K562 (cell line): Measurements from ENCODE around the gene THYN1. TPM values are rescaled to one million over a fixed set of nuclear protein-coding genes. Genes with fewer than 3 reads are reported as not detected.

Experiments
- ATAC-seq: fragments of 200-7000 bp; cut with Tn5 transposase; 3 replicates; pipeline ENCODE4 v1.9.1; 2020; ENCODE audit warnings: moderate library complexity
- BruUV-seq: library from RNA; stranded (reverse); fragments of 400-500 nt; replicated peaks from 2 replicates; lab custom pipeline; 2021; lab: Mats Ljungman, UMichigan
- CTCF ChIA-PET: fragments of 300-600 bp; formaldehyde crosslinking; extraction: SDS; loops from one replicate; lab custom pipeline; 2021; ENCODE audit warnings: low intra/inter-chr PET ratio; lab: Yijun Ruan, JAX
- POLR2A ChIA-PET: fragments of 300-600, 350-650 bp; sonication (Branson Sonifier 250); formaldehyde crosslinking; extraction: SDS; loops from one replicate; lab custom pipeline; 2021; ENCODE audit warnings: antibody characterized with exemption, inconsistent platforms; lab: Yijun Ruan, JAX
- DNase-seq, 4 experiments: peaks; one replicate each; pipeline versions ENCODE4 v3.0.0 to v3.0.0-alpha.2; 2011 to 2018; ENCODE audit warnings: low spot score in 3 of 4, mixed read lengths in 3 of 4; ENCODE audit errors: extremely low read depth in 1 of 4
- FAIRE-seq: peaks from 2 replicates; lab custom pipeline; 2011; peaks lifted over from hg19 to GRCh38; lab: Jason Lieb, UNC
- H2AFZ ChIP-seq: 2 replicates; pipeline ENCODE4 v1.6.0; 2011; ENCODE audit warnings: low read depth, low read length, control low read depth, inconsistent platforms
- H3K27ac ChIP-seq: fragments of 200-600 bp; 3 replicates; pipeline ENCODE4 v1.8.0; 2011; ENCODE audit warnings: low read depth, mild to moderate bottlenecking, control low read depth, inconsistent platforms, low read length, moderate library complexity, mixed read lengths; ENCODE audit errors: extremely low read depth
- H3K27me3 ChIP-seq, 2 experiments: fragments of 300-600 bp in 1 of 2; 2 replicates in 1 of 2; 3 replicates in 1 of 2; pipeline versions ENCODE4 v1.6.0 to v1.8.0; 2011; ENCODE audit warnings: inconsistent platforms in 2 of 2, low read length in 2 of 2, mild to moderate bottlenecking in 1 of 2, mixed read lengths in 1 of 2, moderate library complexity in 1 of 2; ENCODE audit not compliant: control insufficient read depth in 2 of 2, insufficient read depth in 2 of 2
- H3K36me3 ChIP-seq: fragments of 300-600 bp; 3 replicates; pipeline ENCODE4 v1.8.0; 2011; ENCODE audit warnings: mild to moderate bottlenecking, low read length, inconsistent platforms; ENCODE audit not compliant: control insufficient read depth, insufficient read depth
- H3K4me1 ChIP-seq, 2 experiments: fragments of 200-600 bp in 1 of 2; replicated peaks in 1 of 2; 2 replicates in 1 of 2; 3 replicates in 1 of 2; pipeline versions ENCODE4 v1.5.1 to v1.8.0; 2011; ENCODE audit warnings: inconsistent platforms in 2 of 2, low read length in 2 of 2, mild to moderate bottlenecking in 1 of 2, mixed read lengths in 1 of 2, moderate library complexity in 1 of 2; ENCODE audit not compliant: control insufficient read depth in 2 of 2, insufficient read depth in 2 of 2
- H3K4me2 ChIP-seq: 2 replicates; pipeline ENCODE4 v1.6.1; 2011; ENCODE audit warnings: low read length, control low read depth, inconsistent platforms, mixed read lengths; ENCODE audit not compliant: insufficient read depth
- H3K4me3 ChIP-seq: fragments of 200-600 bp; sonication (generic), shearing (Covaris generic); 2 replicates; pipeline ENCODE4 v1.5.1; 2016; ENCODE audit warnings: control low read depth, inconsistent platforms
- H3K79me2 ChIP-seq: fragments of 200-600 bp; 3 replicates; pipeline ENCODE4 v1.8.0; 2011; ENCODE audit warnings: low read length, inconsistent platforms; ENCODE audit not compliant: control insufficient read depth, insufficient read depth
- H3K9ac ChIP-seq, 2 experiments: 2 replicates each; pipeline versions ENCODE4 v1.6.0 to v1.6.1; 2011; ENCODE audit warnings: low read depth in 2 of 2, low read length in 2 of 2, control low read depth in 1 of 2, inconsistent platforms in 1 of 2, mild to moderate bottlenecking in 1 of 2, mixed read lengths in 1 of 2; ENCODE audit not compliant: insufficient read depth in 1 of 2
- H3K9me1 ChIP-seq: one replicate; pipeline ENCODE4 v1.6.0; 2011; ENCODE audit warnings: inconsistent platforms, mild to moderate bottlenecking, low read length, moderate library complexity; ENCODE audit not compliant: control insufficient read depth, insufficient read depth
- H3K9me3 ChIP-seq: replicated peaks from 2 replicates; pipeline ENCODE4 v1.5.1; 2011; ENCODE audit warnings: low read depth, low read length, inconsistent platforms; ENCODE audit not compliant: control insufficient read depth, insufficient read depth
- H4K20me1 ChIP-seq: replicated peaks from 2 replicates; pipeline ENCODE4 v1.6.1; 2011; ENCODE audit warnings: low read length, inconsistent platforms, mixed read lengths; ENCODE audit not compliant: control insufficient read depth, insufficient read depth
- FOXJ3 ChIP-seq: sonication (generic); formaldehyde crosslinking; IDR thresholded peaks from 2 replicates; pipeline ENCODE4 v1.4.0; 2020; ENCODE audit warnings: mild to moderate bottlenecking, missing genetic modification reagents
- KLF10 ChIP-seq: fragments of 250-450 bp; sonication (Bioruptor Pico); IDR thresholded peaks from 2 replicates; pipeline ENCODE4 v1.6.1; 2021; ENCODE audit warnings: matching md5 sums
- RHOXF2B ChIP-seq: fragments of 250-450 bp; sonication (Bioruptor Pico); conservative IDR thresholded peaks from 2 replicates; pipeline ENCODE4 v1.5.1; 2021
- ZBTB8A ChIP-seq: fragments of 450-650 bp; IDR thresholded peaks from 2 replicates; pipeline ENCODE4 v1.6.1; 2018; ENCODE audit warnings: mild to moderate bottlenecking, moderate library complexity; ENCODE audit not compliant: partially characterized antibody
- ZNF197 ChIP-seq: fragments of 200-800 bp; sonication (Bioruptor generic); IDR thresholded peaks from 2 replicates; pipeline ENCODE4 v1.6.1; 2016; ENCODE audit warnings: low read depth, missing genetic modification characterization, missing compliant biosample characterization
- WGBS: fragments of 100-300 bp; shearing (Covaris generic); methylation state at CpG from one replicate; pipeline ENCODE4 v1.1.6; 2016; ENCODE audit warnings: low coverage, mixed read lengths; ENCODE audit not compliant: insufficient coverage; ENCODE audit errors: missing lambda C conversion rate; 5-methylcytosine and 5-hydroxymethylcytosine counted together
- in situ Hi-C: fragments of 300-500 bp; cut with MboI; formaldehyde crosslinking; loops from 4 replicates; pipeline ENCODE4 v1.15.0; 2018; ENCODE audit warnings: inconsistent platforms, mixed read lengths
- intact Hi-C: fragments of 100-400 bp; cut with micrococcal nuclease; formaldehyde crosslinking; loops from 2 replicates; pipeline ENCODE4 v1.14.2; 2022
- polyA plus RNA-seq, 8 experiments: library from polyadenylated mRNA; depleted of rRNA in 4 of 8; stranded (reverse) in 5 of 8; unstranded in 3 of 8; fragments of >200 nt; fragmentation: Nextera tagmentation in 2 of 8; fragmentation: Illumina TruSeq in 1 of 8; extraction: Ambion mirVana in 2 of 8; extraction: Trizol in 1 of 8; gene quantifications; 2 replicates each; pipeline versions ENCODE4 v1.2.1 to v1.2.3, GENCODE V29; 2011 to 2014; ENCODE audit warnings: inconsistent platforms in 1 of 8, missing spikeins in 1 of 8
- total RNA-seq, 7 experiments: library from RNA; depleted of rRNA in 6 of 7; stranded (reverse); fragments of >200 nt in 6 of 7; fragmentation: Illumina TruSeq in 2 of 7; extraction: Trizol in 2 of 7; gene quantifications; 2 replicates each; pipeline versions ENCODE4 v1.2.1 to v1.2.3, GENCODE V29; 2011 to 2021; ENCODE audit warnings: low replicate concordance in 1 of 7
- TF ChIP-seq, protein P1 (sequence below): fragments of 250-450 bp; sonication (Bioruptor Pico); IDR thresholded peaks from 2 replicates; pipeline ENCODE4 v1.8.0; 2021; ENCODE audit warnings: borderline replicate concordance, mild to moderate bottlenecking, moderate library complexity; ENCODE audit not compliant: poor library complexity, severe bottlenecking
- TF ChIP-seq, protein P2 (sequence below): fragments of 450-650 bp; IDR thresholded peaks from 2 replicates; pipeline ENCODE4 v1.7.0; 2016; ENCODE audit warnings: borderline replicate concordance
- TF ChIP-seq, protein P3 (sequence below): sonication (generic); formaldehyde crosslinking; IDR thresholded peaks from 2 replicates; pipeline ENCODE4 v1.8.1; 2023; ENCODE audit warnings: mild to moderate bottlenecking, missing genetic modification reagents

Gene THYN1
- total and polyA plus RNA-seq, 9 of the 15 experiments (the other 6 are each of a cell fraction or from before 2014, with no cell fraction given) = 54.9 to 279 (median 104) TPM

DNA sequence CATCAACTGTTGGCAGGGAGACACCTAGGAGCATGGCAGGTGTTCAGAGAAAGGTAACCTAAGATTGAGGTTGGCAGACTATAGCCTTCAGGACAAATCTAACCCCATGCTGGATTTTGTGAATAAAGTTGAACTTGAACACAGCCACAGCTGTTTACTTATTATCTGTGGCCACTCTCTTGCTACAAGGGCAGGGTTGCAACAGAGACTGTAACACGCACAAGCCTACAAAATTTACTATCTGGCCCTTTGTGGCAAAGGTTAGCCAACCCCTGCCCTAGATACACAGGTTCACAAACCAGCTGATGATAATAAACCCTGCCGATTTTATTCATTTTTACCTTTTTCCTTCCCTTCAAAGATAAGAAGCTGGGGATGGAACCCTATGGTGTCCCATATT is 2.5 kb downstream of the THYN1 start:
- 94% methylated on average over 2 of the region's 2 CpGs for WGBS
- Histone ChIP-seq H2AFZ (no peak overlapping the region), H3K27ac (no peak overlapping the region), H3K27me3 (no peaks in the 10 kb centered on the region), H3K9me1 (no peaks in the 10 kb centered on the region), H3K79me2 (peaks cover 32% of the 10 kb centered on the region), H3K4me3 (no peak overlapping the region), H3K4me1 (peaks cover 3 to 17% of the 10 kb centered on the region in 2 experiments; a peak in 4 of 5 replicates), H3K36me3 (peaks cover 58% of the 10 kb centered on the region), H3K9me3 (no peaks in the 10 kb centered on the region), H3K9ac (no peak overlapping the region), H3K4me2 (no peak overlapping the region), H4K20me1 (no peaks in the 10 kb centered on the region)
- no peak for DNase-seq
- no peak for TF ChIP-seq FOXJ3 (CRISPR knock-in tag)
- TF ChIP-seq, protein P1, sequence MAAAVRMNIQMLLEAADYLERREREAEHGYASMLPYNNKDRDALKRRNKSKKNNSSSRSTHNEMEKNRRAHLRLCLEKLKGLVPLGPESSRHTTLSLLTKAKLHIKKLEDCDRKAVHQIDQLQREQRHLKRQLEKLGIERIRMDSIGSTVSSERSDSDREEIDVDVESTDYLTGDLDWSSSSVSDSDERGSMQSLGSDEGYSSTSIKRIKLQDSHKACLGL (CRISPR knock-in tag) = no peak
- TF ChIP-seq, protein P2, sequence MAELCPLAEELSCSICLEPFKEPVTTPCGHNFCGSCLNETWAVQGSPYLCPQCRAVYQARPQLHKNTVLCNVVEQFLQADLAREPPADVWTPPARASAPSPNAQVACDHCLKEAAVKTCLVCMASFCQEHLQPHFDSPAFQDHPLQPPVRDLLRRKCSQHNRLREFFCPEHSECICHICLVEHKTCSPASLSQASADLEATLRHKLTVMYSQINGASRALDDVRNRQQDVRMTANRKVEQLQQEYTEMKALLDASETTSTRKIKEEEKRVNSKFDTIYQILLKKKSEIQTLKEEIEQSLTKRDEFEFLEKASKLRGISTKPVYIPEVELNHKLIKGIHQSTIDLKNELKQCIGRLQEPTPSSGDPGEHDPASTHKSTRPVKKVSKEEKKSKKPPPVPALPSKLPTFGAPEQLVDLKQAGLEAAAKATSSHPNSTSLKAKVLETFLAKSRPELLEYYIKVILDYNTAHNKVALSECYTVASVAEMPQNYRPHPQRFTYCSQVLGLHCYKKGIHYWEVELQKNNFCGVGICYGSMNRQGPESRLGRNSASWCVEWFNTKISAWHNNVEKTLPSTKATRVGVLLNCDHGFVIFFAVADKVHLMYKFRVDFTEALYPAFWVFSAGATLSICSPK = no peak
- TF ChIP-seq ZNF197 (CRISPR knock-in tag) = no peak
- no peak for TF ChIP-seq ZBTB8A
- TF ChIP-seq, protein P3, sequence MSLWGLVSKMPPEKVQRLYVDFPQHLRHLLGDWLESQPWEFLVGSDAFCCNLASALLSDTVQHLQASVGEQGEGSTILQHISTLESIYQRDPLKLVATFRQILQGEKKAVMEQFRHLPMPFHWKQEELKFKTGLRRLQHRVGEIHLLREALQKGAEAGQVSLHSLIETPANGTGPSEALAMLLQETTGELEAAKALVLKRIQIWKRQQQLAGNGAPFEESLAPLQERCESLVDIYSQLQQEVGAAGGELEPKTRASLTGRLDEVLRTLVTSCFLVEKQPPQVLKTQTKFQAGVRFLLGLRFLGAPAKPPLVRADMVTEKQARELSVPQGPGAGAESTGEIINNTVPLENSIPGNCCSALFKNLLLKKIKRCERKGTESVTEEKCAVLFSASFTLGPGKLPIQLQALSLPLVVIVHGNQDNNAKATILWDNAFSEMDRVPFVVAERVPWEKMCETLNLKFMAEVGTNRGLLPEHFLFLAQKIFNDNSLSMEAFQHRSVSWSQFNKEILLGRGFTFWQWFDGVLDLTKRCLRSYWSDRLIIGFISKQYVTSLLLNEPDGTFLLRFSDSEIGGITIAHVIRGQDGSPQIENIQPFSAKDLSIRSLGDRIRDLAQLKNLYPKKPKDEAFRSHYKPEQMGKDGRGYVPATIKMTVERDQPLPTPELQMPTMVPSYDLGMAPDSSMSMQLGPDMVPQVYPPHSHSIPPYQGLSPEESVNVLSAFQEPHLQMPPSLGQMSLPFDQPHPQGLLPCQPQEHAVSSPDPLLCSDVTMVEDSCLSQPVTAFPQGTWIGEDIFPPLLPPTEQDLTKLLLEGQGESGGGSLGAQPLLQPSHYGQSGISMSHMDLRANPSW (CRISPR knock-in tag) = no peak
- no peak for TF ChIP-seq KLF10 (CRISPR knock-in tag)
- no peak for TF ChIP-seq RHOXF2B
- BruUV-seq = no TSS peak
- intact Hi-C loops (no loop called here), in situ Hi-C loops (no loop called here)
- no peak for FAIRE-seq
- ChIA-PET POLR2A (interaction anchor here (0.6 to 1.2 kb wide), 2 partner anchors 14 to 17 kb away, joined by 3 to 5 read pairs; no protein-coding TSS in a partner anchor), CTCF (no interaction called here)
- ATAC-seq = no peak
